22Rv1 (cell line): ENCODE results near the gene FHL2.
A peak's percentile ranks its signal among the peaks of the same experiment; 100 is the strongest.

ENCODE experiments used
- H3K27ac ChIP-seq: fragments of 450-650 bp; 2 replicates; pipeline ENCODE4 v1.5.1; 2017
- CTCF ChIP-seq: fragments of 450-650 bp; IDR thresholded peaks from 2 replicates; pipeline ENCODE4 v1.5.1; 2017; ENCODE audit warnings: mild to moderate bottlenecking
- ZFX ChIP-seq: fragments of 450-650 bp; IDR thresholded peaks from 2 replicates; pipeline ENCODE4 v1.6.1; 2017; ENCODE audit warnings: antibody characterized with exemption, borderline replicate concordance

Gene FHL2

GRCh38 chr2:105369777-105370690 is 28.8 kb downstream of the FHL2 start:
- TF ChIP-seq ZFX (no peak), CTCF (peak; percentile 91)
- H3K27ac ChIP-seq: no peak overlapping the region

- H3K27ac ChIP-seq: no peak overlapping the region
- TF ChIP-seq ZFX: no peak
- TF ChIP-seq CTCF: no peak
Measured at GRCh38 chr2:105368759-105369408, 30.0 kb downstream of the FHL2 start.

GRCh38 chr2:105365206-105365605 is 33.6 kb downstream of the FHL2 start:
- TF ChIP-seq CTCF (no peak), ZFX (no peak)
- H3K27ac ChIP-seq: no peak overlapping the region

- TF ChIP-seq ZFX: no peak
- no peak for TF ChIP-seq CTCF
- no peak overlapping the region for H3K27ac ChIP-seq
Measured at GRCh38 chr2:105364436-105365139, 34.3 kb downstream of the FHL2 start.

- TF ChIP-seq ZFX (no peak), CTCF (no peak)
- H3K27ac ChIP-seq: no peak overlapping the region
Measured at GRCh38 chr2:105362862-105363591, 35.8 kb downstream of the FHL2 start.

GRCh38 chr2:105361102-105361889 is 37.6 kb downstream of the FHL2 start:
- H3K27ac ChIP-seq: no peak overlapping the region
- TF ChIP-seq CTCF (no peak), ZFX (no peak)
